OCI-LY3 (cell line): ENCODE results near the gene TM9SF4.

Source experiments
- EZH2phosphoT487 ChIP-seq: fragments of 200-600 bp; shearing (Covaris generic); IDR thresholded peaks from 2 replicates; pipeline ENCODE4 v1.6.1; 2018; ENCODE audit warnings: antibody characterized with exemption, mixed run types, low read depth
- TF ChIP-seq, protein P1 (sequence below): fragments of 200-600, 300-600 bp; sonication (generic); IDR thresholded peaks from 2 replicates; pipeline ENCODE4 v1.5.1; 2014; ENCODE audit warnings: antibody characterized with exemption, low read length, low read depth

DNA sequence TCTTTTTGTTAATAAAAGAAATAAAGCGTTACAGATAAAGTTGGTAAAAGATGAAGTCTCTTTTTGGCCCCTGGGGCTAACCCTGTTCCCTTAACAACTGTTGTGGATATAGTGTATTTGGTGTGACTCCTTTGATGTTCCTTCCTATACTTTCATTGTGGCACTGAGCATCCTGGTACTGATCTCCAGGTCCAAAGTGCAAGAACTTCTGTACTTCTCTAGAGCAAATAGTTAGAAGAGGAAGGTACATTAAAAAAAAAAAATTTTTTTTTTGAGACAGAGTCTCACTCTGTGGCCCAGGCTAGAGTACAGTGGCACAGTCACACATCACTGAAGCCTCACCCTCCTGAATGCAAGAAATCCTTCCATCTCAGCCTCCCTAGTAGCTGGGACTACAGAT lies 104.4 kb downstream of the TM9SF4 start:
- TF ChIP-seq, protein P1, sequence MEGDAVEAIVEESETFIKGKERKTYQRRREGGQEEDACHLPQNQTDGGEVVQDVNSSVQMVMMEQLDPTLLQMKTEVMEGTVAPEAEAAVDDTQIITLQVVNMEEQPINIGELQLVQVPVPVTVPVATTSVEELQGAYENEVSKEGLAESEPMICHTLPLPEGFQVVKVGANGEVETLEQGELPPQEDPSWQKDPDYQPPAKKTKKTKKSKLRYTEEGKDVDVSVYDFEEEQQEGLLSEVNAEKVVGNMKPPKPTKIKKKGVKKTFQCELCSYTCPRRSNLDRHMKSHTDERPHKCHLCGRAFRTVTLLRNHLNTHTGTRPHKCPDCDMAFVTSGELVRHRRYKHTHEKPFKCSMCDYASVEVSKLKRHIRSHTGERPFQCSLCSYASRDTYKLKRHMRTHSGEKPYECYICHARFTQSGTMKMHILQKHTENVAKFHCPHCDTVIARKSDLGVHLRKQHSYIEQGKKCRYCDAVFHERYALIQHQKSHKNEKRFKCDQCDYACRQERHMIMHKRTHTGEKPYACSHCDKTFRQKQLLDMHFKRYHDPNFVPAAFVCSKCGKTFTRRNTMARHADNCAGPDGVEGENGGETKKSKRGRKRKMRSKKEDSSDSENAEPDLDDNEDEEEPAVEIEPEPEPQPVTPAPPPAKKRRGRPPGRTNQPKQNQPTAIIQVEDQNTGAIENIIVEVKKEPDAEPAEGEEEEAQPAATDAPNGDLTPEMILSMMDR, result no peak
- TF ChIP-seq EZH2phosphoT487, result no peak
